Stimulated activated CD8-positive, alpha-beta memory T cell treated with anti-CD3 and anti-CD28 coated beads, Interleukin-4, amount 100 ng/mL, for 48 hours (primary cell): ENCODE measurements around the gene NLN.
A peak's percentile ranks its signal among the peaks of the same experiment; 100 is the strongest.
"Not testable (repeated sequence)": the region's sequence is repeated elsewhere in the genome, so short reads cannot be mapped to it uniquely, and the experiment has no call there.

ENCODE experiments used
- DNase-seq: peaks from one replicate; pipeline ENCODE4 v3.0.0-alpha.2; 2020

Gene NLN

GRCh38 chr5:65775476-65775875 is 53.5 kb downstream of the NLN start:
- DNase-seq = no peak

- no peak for DNase-seq
Observed at GRCh38 chr5:65776441-65777141, 54.6 kb downstream of the NLN start.

GRCh38 chr5:65778126-65778525 is 56.1 kb downstream of the NLN start:
- no peak for DNase-seq

GRCh38 chr5:65779643-65780042 is 57.6 kb downstream of the NLN start:
- no peak for DNase-seq

GRCh38 chr5:65788296-65788695 is 66.3 kb downstream of the NLN start:
- DNase-seq = not testable (repeated sequence)

GRCh38 chr5:65790371-65791163 is 68.6 kb downstream of the NLN start:
- peak; percentile 36 for DNase-seq

GRCh38 chr5:65791712-65792673 is 70.0 kb downstream of the NLN start:
- DNase-seq = no peak

GRCh38 chr5:65796269-65796668 is 74.3 kb downstream of the NLN start:
- no peak for DNase-seq

GRCh38 chr5:65796751-65797316 is 74.8 kb downstream of the NLN start:
- no peak for DNase-seq

- no peak for DNase-seq
Observed at GRCh38 chr5:65797481-65797880, 75.5 kb downstream of the NLN start.

GRCh38 chr5:65799857-65800256 is 77.9 kb downstream of the NLN start:
- no peak for DNase-seq

- no peak for DNase-seq
Observed at GRCh38 chr5:65800775-65801174, 78.8 kb downstream of the NLN start.

GRCh38 chr5:65801352-65801783 is 79.4 kb downstream of the NLN start:
- no peak for DNase-seq

- no peak for DNase-seq
Observed at GRCh38 chr5:65802080-65802479, 80.1 kb downstream of the NLN start.

- DNase-seq = no peak
Observed at GRCh38 chr5:65802820-65803219, 80.8 kb downstream of the NLN start.

- no peak for DNase-seq
Observed at GRCh38 chr5:65803699-65804391, 81.8 kb downstream of the NLN start.

GRCh38 chr5:65805089-65805488 is 83.1 kb downstream of the NLN start:
- DNase-seq = no peak

- DNase-seq = not testable (repeated sequence)
Observed at GRCh38 chr5:65807494-65807893, 85.5 kb downstream of the NLN start.

GRCh38 chr5:65808251-65808741 is 86.3 kb downstream of the NLN start:
- no peak for DNase-seq

GRCh38 chr5:65808818-65809217 is 86.8 kb downstream of the NLN start:
- no peak for DNase-seq

- DNase-seq = no peak
Observed at GRCh38 chr5:65809817-65810531, 88.0 kb downstream of the NLN start.
